HG03108 (cell line): ENCODE data around the gene CENPH.
"Not testable (repeated sequence)": the region's sequence is repeated elsewhere in the genome, so short reads cannot be mapped to it uniquely, and the experiment has no call there.

Source experiments
- ATAC-seq: cut with Tn5 transposase; IDR thresholded peaks from one replicate; pipeline ENCODE4 v1.9.1; 2021; ENCODE audit warnings: moderate library complexity; ENCODE audit not compliant: unreplicated experiment

CENPH gene, protein sequence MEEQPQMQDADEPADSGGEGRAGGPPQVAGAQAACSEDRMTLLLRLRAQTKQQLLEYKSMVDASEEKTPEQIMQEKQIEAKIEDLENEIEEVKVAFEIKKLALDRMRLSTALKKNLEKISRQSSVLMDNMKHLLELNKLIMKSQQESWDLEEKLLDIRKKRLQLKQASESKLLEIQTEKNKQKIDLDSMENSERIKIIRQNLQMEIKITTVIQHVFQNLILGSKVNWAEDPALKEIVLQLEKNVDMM

GRCh38 chr5:69189162-69190086, at the start of gene CENPH:
Gene CENPH, plus strand, starts transcription at chr5:69189583. Its CDS starts 52 bp downstream, at chr5:69189635.
- peak; percentile 88 for ATAC-seq

- ATAC-seq = not testable (repeated sequence)
Observed at GRCh38 chr5:69140239-69140638, 49.1 kb upstream of the CENPH start.

DNA sequence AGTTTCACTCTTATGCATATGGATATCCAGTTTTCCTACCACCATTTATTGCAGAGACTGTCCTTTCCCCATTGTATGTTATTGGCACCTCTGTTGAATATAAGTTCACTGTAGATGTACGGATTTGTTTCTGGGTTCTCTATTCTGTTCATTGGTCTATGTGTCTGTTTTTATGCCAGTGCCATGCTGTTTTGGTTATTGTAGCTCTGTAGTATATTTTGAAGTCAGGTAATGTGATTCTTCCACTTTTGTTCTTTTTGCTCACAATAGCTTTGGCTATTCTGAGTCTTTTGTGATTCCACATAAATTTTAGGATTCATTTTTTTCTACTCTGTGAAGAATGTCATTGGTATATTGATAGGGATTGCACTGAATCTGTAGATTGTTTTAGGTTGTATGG, 48.6 kb upstream of the CENPH start:
- ATAC-seq = no peak

- not testable (repeated sequence) for ATAC-seq
Observed at GRCh38 chr5:69148576-69148975, 40.8 kb upstream of the CENPH start.

DNA sequence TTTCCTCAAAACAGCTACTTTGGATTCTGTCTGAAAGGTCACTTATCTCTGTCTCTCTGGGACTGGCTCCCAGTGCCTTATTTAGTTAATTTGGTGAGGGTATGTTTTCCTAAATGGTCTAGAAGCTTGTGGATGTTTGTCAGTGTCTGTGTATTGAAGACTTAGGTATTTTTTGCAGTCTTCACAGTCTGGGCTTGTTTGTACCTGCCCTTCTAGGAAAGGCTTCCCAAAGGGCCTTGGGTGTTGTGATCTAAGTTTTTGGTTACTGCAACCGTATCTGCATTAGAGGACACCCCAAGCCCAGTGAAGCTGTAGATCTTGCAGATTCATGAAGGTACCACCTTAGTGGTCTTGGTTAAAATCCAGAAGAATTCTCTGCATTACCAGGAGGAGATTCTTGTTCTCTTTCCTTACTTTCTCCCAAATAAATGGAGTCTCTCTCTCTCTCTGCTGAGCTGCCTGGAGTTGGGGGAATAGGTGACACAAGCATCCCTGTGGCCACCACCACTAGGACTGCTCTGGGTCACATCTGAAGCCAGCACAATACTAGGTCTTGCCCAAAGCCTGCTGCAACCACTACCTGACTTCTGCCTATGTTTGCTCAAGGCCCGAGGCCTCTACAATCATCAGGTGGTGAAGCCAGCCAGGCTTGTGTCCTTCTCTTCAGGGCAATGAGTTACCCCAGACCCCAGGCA, 40.3 kb upstream of the CENPH start:
- ATAC-seq = no peak

DNA sequence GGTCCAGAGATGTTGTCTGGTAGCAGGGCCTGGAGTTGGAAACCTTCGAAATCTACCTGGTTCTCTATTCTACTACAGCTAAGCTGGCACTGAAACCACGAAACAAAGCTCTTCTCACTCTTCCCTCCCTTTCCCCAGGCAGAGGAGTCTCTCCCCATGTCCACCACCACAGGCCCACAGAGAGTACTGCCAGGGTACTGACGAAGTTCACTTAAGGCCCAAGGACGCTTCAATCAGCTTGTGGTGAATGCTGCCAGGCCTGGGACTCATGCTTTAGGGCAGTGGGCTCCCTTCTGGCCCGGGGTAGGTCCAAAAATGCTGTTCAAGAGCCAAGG, 39.7 kb upstream of the CENPH start:
- ATAC-seq = no peak

GRCh38 chr5:69152731-69153130, 36.7 kb upstream of the CENPH start:
- no peak for ATAC-seq

- ATAC-seq = no peak
Observed at GRCh38 chr5:69156456-69156855, 32.9 kb upstream of the CENPH start.

- ATAC-seq = no peak
Observed at GRCh38 chr5:69158039-69158438, 31.3 kb upstream of the CENPH start.

DNA sequence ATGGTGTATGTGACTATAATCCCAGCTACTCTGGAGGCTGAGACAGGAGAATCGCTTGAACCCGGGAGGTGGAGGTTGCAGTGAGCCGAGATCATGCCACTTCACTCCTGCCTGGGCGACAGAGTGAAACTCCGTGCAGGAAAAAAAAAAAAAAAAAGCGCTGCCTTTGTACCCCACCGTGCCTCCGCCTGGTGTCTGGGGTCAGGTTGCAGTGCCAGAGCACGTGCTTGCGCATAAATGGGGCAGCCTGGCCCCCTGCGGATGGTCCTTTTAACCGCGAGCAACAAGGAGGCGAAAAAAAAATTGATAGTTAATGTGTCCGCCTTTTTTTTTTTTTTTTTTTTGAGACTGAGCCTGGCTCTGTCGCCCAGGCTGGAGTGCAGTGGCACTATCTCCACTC, 28.7 kb upstream of the CENPH start:
- ATAC-seq = no peak

- ATAC-seq = peak; percentile 100
Observed at GRCh38 chr5:69166686-69167492, 22.5 kb upstream of the CENPH start, which contains the start of gene CCNB1. Gene CCNB1, plus strand, starts transcription at chr5:69167150. Its CDS starts 113 bp downstream, at chr5:69167263.

DNA sequence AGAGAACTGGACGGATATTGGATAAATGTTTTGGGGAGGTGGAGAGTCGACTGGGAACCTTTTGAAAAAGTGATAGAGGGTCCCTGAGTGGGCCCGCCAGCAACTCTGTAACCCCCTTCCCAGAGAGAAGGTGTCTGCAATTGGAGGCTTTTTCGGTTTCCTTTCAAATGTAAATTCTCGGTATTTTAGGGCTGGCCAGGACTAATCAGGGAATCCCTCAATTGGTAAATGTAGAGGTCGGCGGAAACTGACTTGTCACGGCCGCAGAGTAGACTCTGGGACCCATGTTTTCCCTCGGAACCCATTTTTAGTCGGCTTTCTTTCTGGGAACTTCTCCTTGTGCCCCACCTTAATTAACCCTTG, 21.9 kb upstream of the CENPH start:
- ATAC-seq = no peak

- no peak for ATAC-seq
Observed at GRCh38 chr5:69167929-69168328, 21.5 kb upstream of the CENPH start.

GRCh38 chr5:69170495-69170894, 18.9 kb upstream of the CENPH start:
- ATAC-seq = no peak

- ATAC-seq = no peak
Observed at GRCh38 chr5:69170969-69171368, 18.4 kb upstream of the CENPH start.

GRCh38 chr5:69181659-69182293, 7.6 kb upstream of the CENPH start:
- ATAC-seq = not testable (repeated sequence)

DNA sequence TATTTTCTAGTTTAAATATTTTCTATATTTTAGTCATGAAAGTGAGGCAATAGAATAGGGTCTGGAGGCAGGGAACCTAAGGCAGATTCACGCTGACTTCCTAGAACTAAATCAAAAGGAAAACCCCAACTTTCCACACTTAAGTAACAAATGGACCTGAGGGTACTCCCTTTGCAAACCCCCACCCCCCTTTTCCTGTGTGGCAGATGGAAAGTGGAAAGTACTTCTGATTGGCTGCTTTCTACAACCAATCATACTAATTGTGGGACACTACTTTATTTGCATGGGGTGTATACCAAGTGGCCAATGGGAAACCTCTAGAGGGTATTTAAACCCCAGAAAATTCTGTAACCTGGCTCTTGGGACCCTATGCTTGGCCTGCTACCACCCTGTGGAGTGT, 4.8 kb upstream of the CENPH start:
- ATAC-seq = no peak

- no peak for ATAC-seq
Observed at GRCh38 chr5:69187342-69187741, 2.0 kb upstream of the CENPH start.

- no peak for ATAC-seq
Observed at GRCh38 chr5:69188811-69189161, 597 bp upstream of the CENPH start.

- no peak for ATAC-seq
Observed at GRCh38 chr5:69202497-69202896, 13.1 kb downstream of the CENPH start.
